HG02970 (cell line): ENCODE data around the gene PTPRN2.

Experiments used
- ATAC-seq: cut with Tn5 transposase; IDR thresholded peaks from one replicate; pipeline ENCODE4 v1.9.1; 2021; ENCODE audit warnings: mild to moderate bottlenecking, moderate library complexity, moderate number of reproducible peaks; ENCODE audit not compliant: unreplicated experiment, low FRiP score

Gene PTPRN2

GRCh38 chr7:157549612-157550299, 1037.9 kb downstream of the PTPRN2 start:
- ATAC-seq, result no peak

- ATAC-seq, result no peak
Measured at GRCh38 chr7:157548691-157549303, 1038.8 kb downstream of the PTPRN2 start.

GRCh38 chr7:157547611-157548010, 1040.0 kb downstream of the PTPRN2 start:
- ATAC-seq, result no peak

DNA sequence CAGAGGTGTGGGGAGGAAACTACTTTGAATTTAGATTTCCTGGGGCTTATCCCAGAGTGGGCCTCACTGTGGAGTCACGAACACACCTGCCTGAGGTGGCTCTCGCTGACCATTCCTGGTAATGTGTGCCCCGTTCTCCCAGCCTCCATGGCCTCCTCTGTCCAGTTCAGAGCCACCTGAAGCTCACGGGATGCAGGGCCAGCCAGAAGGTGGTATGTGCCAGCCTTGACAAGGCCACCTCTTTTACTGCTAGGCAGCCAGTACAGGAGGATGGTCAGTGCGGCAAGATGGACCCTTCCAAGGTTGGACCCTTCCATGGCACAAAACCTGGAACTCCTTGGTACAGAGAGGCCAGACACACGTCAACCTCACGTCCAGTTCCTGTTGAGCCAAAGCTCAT, 1040.5 kb downstream of the PTPRN2 start:
- no peak for ATAC-seq

DNA sequence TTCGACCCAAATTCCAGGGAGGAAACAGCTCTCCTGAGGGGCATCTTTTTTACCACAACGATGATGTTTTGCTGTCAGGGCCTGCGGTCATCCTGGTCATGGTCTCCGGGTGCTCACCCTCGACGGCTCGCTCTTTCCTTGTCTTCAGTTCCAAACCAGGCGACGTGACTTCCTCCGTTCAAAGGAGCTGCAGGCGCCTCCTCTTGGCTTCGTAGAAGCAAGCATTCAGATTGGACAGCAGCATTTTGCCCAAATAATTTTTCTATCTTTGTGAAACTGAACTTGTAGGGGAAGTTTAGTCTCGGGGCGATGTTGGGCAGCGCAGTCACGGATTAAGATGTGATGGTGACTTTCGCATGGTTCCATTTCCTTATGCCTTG, 1042.0 kb downstream of the PTPRN2 start:
- no peak for ATAC-seq

- no peak for ATAC-seq
Measured at GRCh38 chr7:157544980-157545680, 1042.5 kb downstream of the PTPRN2 start.

- ATAC-seq, result no peak
Measured at GRCh38 chr7:157544226-157544625, 1043.4 kb downstream of the PTPRN2 start.

DNA sequence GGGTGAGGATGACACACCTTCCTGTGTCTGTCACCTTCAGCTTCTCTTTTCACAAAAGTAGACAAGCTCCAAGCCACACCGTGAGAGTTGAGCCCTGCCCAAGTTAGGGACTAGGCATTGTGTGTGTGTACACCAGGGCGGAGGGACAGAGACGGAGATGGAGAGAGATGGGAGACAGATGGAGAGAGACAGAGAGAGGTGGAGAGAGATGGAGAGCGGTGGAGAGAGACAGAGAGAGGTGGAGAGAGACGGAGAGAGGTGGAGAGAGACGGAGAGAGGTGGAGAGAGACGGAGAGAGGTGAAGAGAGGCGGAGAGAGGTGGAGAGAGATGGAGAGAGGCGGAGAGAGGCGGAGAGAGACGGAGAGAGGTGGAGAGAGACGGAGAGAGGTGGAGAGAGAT, 1043.8 kb downstream of the PTPRN2 start:
- no peak for ATAC-seq

- ATAC-seq, result no peak
Measured at GRCh38 chr7:157543276-157543675, 1044.3 kb downstream of the PTPRN2 start.

DNA sequence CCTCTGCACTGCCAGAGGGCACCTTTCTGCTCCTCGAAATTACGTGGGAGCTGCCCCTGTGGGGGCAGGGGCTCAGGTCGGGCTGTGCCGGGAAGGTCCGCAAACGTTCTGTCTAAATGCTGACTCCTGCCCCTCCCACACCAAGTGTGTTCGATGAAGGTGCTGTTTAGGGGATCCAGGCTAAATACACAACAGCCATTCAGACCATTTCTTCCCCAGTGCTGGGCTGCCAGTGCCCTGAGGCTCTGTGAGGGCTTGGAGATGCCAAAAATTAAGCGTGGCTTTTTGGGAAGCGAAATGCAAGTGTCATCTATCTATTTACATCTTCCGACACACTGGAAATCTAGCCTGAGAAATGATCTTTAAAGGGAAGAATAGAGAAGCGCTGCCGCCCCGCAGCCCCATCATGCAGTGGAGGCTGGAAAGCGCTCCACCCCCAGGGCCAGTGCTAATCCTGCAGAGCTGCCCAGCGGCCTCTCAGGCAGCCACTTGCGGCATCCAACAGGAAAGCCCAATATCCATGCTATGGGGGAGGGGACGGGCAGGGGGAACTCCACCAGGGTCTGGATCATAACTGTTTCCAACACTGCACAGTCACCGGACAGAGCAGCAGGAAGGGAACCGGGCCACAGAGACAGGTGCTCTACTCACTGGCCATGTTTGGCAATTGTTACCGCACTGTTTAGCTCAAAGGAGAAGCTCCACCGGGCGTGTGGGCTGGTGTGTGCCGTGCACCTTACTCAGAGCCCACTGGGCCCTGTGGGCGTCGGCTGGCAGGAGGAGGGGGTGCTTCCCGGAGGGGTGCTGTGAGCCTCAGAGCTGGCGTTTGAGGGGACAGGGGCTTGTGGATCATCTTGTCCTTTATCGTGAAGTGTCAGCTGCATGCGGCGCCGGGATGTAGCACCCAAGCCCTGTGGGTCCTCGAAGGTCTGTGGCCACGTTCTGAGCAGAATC, 1045.3 kb downstream of the PTPRN2 start:
- no peak for ATAC-seq

GRCh38 chr7:157541295-157542067, 1046.1 kb downstream of the PTPRN2 start:
- ATAC-seq, result no peak

DNA sequence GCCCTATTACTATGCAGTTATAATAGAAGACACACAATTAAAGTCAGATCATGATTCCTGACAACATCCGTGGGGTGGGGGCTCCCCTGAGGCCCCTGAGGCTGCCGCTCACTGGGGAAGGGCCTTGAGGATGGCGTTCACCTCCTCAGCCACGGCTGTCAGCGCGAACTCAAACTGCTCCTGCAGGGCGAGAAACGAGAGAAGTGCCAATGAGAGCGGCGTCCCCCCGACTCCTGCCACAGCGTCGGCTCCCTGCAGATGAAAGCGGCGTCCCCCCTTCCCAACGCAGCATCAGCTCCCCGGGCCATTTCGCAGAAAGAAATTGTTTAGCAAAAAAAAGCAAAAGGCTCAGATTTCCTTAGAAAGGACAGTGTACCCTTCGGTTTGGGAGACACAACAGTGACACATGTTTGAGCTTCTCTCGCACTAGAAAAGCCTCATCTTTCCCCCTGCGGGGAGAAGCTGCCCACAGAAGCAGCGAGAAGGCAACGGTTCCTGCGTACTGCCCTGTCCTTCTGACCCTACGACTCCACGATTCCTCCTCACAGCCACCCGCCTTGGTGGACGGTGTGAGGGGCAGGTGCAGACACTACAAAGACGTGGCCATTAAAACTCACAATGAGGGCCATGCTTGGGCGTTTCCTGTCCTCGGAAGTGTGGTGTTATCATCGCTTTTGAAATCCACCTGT, 1046.9 kb downstream of the PTPRN2 start:
- ATAC-seq, result no peak

DNA sequence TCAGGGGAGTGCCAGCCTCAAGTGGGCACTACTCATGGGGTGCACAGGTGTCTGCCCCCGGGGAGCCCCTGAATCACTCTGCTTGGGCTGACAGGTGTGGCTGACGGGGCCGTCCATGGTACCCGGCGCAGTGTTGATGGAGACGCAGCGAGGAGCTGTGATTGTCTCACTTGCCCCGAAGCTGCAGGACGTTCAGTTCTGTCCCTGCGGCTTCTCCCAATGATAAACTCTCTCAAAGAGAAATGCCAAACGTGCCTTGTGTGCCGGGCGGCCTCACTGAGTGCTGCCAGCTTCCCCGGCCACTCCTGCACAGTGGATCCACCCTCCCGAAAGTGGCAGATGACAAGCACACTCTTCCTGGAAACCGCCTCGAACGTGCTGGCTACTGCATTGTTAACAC, 1047.6 kb downstream of the PTPRN2 start:
- ATAC-seq, result no peak

DNA sequence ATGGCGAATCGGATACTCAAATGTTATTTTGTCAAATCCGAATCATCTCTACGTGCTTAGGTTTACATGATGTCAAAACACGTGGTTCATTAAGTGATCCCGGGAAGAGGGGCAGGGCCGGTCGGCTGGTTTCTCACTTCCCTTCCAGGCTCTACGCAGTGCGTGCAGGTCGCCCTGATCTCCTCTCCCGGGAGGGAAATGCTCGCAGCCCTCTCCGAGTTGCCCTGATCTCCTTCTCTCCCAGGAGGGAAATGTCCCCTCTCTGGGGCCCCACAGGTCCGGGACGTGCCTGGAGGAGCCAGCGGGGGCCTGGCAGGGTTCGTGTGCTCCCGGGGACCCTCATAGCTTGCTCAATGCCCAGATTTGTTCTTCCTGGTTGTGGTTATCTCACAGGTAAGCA, 1048.1 kb downstream of the PTPRN2 start:
- no peak for ATAC-seq

DNA sequence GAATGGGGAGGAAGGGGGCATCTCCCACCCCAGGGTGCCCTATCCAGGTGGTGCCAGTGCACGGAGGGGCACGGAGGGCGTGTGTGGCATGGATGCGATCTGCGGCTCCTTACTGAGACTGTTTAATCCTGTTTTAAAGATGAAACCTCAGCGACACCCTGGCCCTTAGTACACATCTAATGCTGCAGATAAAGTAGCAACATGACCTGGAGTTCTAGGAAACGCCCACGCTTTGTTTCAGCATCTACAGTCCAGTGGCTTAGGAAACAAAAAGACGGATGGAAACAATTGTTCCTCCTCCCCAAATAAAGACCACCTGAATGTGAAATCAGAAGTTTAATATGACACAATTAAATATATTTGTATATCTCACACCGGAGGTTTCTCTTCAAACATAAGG, 1048.9 kb downstream of the PTPRN2 start:
- ATAC-seq, result no peak

DNA sequence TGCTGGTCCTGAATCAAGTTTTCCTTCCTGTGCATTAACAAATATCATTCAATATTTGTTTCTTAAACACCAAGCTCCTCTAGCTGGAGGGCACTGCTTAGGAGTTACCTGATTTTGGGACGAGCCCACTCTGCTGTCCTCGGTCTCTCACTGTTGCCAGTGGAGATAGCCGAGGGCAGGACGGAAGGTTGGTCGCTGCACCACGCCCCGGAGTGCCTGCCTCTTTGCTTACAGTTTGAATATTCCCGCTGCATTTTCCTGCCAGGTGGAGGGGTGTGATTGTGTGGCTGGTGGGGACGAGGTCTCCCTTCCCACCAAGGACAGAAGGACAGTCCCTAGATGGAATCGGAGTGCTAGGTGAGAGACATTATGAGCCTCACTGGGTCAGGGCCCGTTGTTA, 1049.3 kb downstream of the PTPRN2 start:
- ATAC-seq, result no peak

- no peak for ATAC-seq
Measured at GRCh38 chr7:157537056-157537455, 1050.6 kb downstream of the PTPRN2 start.

DNA sequence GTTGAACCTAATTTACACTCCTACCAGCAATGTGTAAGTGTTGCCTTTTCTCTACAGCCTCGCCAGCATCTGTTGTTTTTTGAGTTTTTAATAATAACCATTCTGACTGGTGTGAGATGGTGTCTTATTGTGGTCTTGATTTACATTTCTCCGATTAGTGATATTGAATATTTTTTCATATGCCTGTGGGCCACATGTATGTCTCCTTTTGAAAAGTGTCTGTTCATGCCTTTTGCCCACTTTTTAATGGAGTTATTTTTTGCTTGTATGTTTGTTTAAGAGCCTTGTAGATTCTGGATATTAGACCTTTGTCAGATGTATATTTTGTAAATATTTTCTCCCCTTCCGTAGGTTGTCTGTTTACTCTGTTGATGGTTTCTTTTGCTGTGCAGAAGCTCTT, 1055.6 kb downstream of the PTPRN2 start:
- ATAC-seq, result no peak

- no peak for ATAC-seq
Measured at GRCh38 chr7:157529768-157530560, 1057.7 kb downstream of the PTPRN2 start.
